WTC11 (cell line): ENCODE data around the gene EML4. TPM values are rescaled to one million over a fixed set of nuclear protein-coding genes. Genes with fewer than 3 reads are reported as not detected.

Experiments used
- ATAC-seq: fragments of 200-7000 bp; cut with Tn5 transposase; 2 replicates; pipeline ENCODE4 v1.10.0; 2021; ENCODE audit warnings: mild to moderate bottlenecking, moderate library complexity
- CTCF ChIA-PET: fragments of 300-600 bp; sonication (Branson Sonifier 250); formaldehyde crosslinking; loops from one replicate; lab custom pipeline; 2021; ENCODE audit warnings: antibody characterized with exemption; lab: Charles Lee
- POLR2A ChIA-PET: fragments of 350-600 bp; sonication (Branson Sonifier 250); formaldehyde crosslinking; loops from one replicate; lab custom pipeline; 2021; ENCODE audit warnings: antibody characterized with exemption; lab: Charles Lee
- DNase-seq: peaks from one replicate; pipeline ENCODE4 v3.0.0; 2021; ENCODE audit warnings: low spot score
- H3K27ac Mint-ChIP-seq: 2 replicates; pipeline ENCODE4 v1.8.0; 2021; ENCODE audit warnings: mixed read lengths
- H3K27me3 Mint-ChIP-seq: 2 replicates; pipeline ENCODE4 v1.8.0; 2021; ENCODE audit warnings: low read depth, mild to moderate bottlenecking, moderate library complexity, mixed read lengths
- H3K36me3 Mint-ChIP-seq: 2 replicates; pipeline ENCODE4 v1.8.0; 2021; ENCODE audit warnings: mixed read lengths
- H3K4me1 Mint-ChIP-seq: 2 replicates; pipeline ENCODE4 v1.8.0; 2022; ENCODE audit warnings: mixed read lengths
- H3K4me3 Mint-ChIP-seq: 2 replicates; pipeline ENCODE4 v1.8.0; 2021; ENCODE audit warnings: mild to moderate bottlenecking, moderate library complexity, mixed read lengths
- H3K9me3 Mint-ChIP-seq: 2 replicates; pipeline ENCODE4 v1.8.0; 2021; ENCODE audit warnings: mixed read lengths
- CREB1 ChIP-seq: sonication (generic); formaldehyde crosslinking; IDR thresholded peaks from 2 replicates; pipeline ENCODE4 v1.8.0; 2023; ENCODE audit warnings: mild to moderate bottlenecking, missing genetic modification reagents
- FOXJ3 ChIP-seq: sonication (generic); formaldehyde crosslinking; IDR thresholded peaks from 2 replicates; pipeline ENCODE4 v1.9.0; 2021; ENCODE audit warnings: missing genetic modification reagents, mild to moderate bottlenecking, borderline replicate concordance
- MXD4 ChIP-seq: fragments of 250-450 bp; sonication (Bioruptor Pico); IDR thresholded peaks from 2 replicates; pipeline ENCODE4 v1.8.0; 2021; ENCODE audit warnings: mild to moderate bottlenecking, moderate library complexity, borderline replicate concordance
- NR1H2 ChIP-seq: sonication (generic); formaldehyde crosslinking; IDR thresholded peaks from 2 replicates; pipeline ENCODE4 v1.9.0; 2021; ENCODE audit warnings: mild to moderate bottlenecking, moderate library complexity, missing genetic modification reagents
- SP1 ChIP-seq: sonication (generic); formaldehyde crosslinking; conservative IDR thresholded peaks from 2 replicates; pipeline ENCODE4 v1.8.1; 2022; ENCODE audit warnings: missing genetic modification reagents
- TCF7 ChIP-seq: sonication (generic); formaldehyde crosslinking; IDR thresholded peaks from 2 replicates; pipeline ENCODE4 v1.8.0; 2022; ENCODE audit warnings: mild to moderate bottlenecking, low read depth, missing genetic modification reagents, moderate library complexity
- TP53 ChIP-seq: sonication (generic); formaldehyde crosslinking; IDR thresholded peaks from 2 replicates; pipeline ENCODE4 v1.8.1; 2023; ENCODE audit warnings: mild to moderate bottlenecking, missing genetic modification reagents
- ZNF423 ChIP-seq: fragments of 250-450 bp; sonication (Bioruptor Pico); IDR thresholded peaks from 2 replicates; pipeline ENCODE4 v2.1.2; 2022; ENCODE audit warnings: mild to moderate bottlenecking, moderate library complexity
- total RNA-seq: library from RNA; stranded (reverse); gene quantifications from 3 replicates; pipeline ENCODE4 v1.2.3, GENCODE V29; 2021
- TF ChIP-seq, protein P1 (sequence below): fragments of 250-450 bp; sonication (Bioruptor Pico); conservative IDR thresholded peaks from 2 replicates; pipeline ENCODE4 v1.9.0; 2021; ENCODE audit warnings: mild to moderate bottlenecking
- TF ChIP-seq, protein P2 (sequence below): sonication (generic); formaldehyde crosslinking; IDR thresholded peaks from 2 replicates; pipeline ENCODE4 v1.8.0; 2022; ENCODE audit warnings: mild to moderate bottlenecking, missing genetic modification reagents
- TF ChIP-seq, protein P3 (sequence below): sonication (generic); formaldehyde crosslinking; IDR thresholded peaks from 2 replicates; pipeline ENCODE4 v1.8.1; 2023; ENCODE audit warnings: mild to moderate bottlenecking, missing genetic modification reagents
- TF ChIP-seq, protein P4 (sequence below): fragments of 250-450 bp; sonication (Bioruptor Pico); IDR thresholded peaks from 2 replicates; pipeline ENCODE4 v1.9.0; 2021; ENCODE audit warnings: moderate library complexity, mild to moderate bottlenecking, inconsistent platforms, borderline replicate concordance
- TF ChIP-seq, protein P5 (sequence below): sonication (generic); formaldehyde crosslinking; IDR thresholded peaks from 2 replicates; pipeline ENCODE4 v1.8.1; 2022; ENCODE audit warnings: mild to moderate bottlenecking, missing genetic modification reagents, moderate library complexity, borderline replicate concordance
- TF ChIP-seq, protein P6 (sequence below): sonication (generic); formaldehyde crosslinking; IDR thresholded peaks from 2 replicates; pipeline ENCODE4 v1.8.1; 2023; ENCODE audit warnings: mild to moderate bottlenecking, missing genetic modification reagents, borderline replicate concordance

EML4 gene
- total RNA-seq, 1 experiment from 2014 or later = 89.9 TPM

DNA sequence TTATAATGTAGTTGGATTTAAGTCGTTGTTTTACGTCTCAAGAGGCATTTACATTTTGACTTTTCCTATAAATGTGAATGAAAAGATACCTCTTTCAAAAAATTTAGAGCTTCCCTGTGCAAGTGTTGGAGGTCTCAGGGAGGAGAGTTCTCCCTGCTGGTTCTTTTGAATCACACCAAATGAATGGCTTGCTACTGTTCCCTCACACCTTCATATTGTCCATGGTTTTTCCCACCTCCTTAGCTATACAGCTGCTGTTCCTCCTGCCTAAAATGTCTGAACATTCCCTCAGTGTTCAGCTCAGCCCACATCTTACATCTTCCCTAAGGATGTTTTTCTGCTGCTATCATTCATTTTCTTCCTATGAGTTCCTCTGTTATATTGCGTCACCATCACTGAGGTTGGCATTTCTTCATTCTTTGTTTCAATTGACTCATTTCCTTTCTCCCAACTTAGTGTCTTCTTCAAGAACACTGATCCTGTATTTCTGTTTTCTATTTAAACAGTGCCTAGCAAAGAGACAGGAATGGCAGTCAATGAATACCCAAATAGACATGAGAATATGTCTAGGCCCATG lies 145.8 kb downstream of the EML4 start (continued):
- TF ChIP-seq, protein P1, sequence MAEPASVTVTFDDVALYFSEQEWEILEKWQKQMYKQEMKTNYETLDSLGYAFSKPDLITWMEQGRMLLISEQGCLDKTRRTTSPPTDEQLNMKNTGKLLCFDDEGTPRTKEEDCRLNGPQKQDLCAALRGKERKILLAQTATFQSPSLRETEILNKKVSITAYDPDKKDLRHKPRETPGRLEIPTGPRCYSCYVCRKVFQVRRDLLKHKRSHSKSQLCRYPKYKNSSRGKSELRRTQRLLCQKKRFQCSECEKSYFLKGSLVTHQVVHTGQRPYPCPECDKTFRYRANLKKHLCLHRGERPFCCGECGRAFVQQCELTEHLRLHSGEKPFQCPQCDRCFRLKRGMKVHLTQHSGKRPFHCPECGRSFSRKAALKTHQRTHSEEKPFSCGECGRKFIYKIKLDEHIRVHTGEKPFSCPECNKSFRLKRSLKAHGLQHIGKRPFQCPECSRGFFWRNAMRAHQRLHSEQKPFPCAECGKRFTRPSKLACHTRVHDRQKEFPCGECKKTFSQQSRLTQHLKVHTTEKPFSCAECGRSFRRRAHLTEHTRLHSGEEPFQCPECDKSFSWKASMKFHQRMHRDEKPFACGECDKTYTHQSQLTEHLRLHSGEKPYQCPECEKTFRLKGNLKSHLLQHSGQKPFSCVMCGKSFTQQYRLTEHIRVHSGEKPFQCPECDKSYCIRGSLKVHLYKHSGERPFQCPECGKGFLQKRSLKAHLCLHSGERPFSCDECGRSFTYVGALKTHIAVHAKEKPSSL (CRISPR knock-in tag) = no peak
- TF ChIP-seq NR1H2 (CRISPR knock-in tag) = no peak
- TF ChIP-seq MXD4 (CRISPR knock-in tag) = no peak
- TF ChIP-seq SP1 (CRISPR knock-in tag) = no peak
- TF ChIP-seq, protein P2, sequence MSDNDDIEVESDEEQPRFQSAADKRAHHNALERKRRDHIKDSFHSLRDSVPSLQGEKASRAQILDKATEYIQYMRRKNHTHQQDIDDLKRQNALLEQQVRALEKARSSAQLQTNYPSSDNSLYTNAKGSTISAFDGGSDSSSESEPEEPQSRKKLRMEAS = no peak
- no peak for TF ChIP-seq CREB1 (CRISPR knock-in tag)

DNA sequence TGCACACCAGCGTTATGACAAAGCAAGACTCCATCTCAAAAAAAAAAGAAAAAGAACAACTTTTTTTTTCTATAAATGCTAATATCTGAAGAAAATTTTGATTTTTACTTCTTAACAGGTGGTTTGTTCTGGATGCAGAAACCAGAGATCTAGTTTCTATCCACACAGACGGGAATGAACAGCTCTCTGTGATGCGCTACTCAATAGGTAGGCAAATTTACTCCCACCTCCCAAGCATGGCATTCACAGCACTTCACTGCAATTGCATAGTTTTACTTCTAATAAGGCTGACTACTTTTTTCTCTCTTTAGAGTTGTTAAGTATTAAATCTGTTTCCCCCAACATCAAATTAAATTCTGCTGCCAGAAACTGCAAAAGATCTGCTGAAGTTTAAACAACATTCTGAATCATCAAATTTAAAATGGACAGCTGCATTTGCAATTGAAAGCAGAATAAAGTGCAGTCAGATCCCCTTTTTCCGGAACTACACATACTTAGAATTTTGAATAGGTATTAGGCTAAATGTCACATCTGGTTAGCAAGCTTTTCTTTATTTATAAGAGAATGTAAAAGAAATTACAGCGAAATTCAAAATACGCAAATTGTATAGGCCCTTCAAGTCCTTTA lies 146.8 kb downstream of the EML4 start:
- ChIA-PET CTCF (no interaction called here), POLR2A (no interaction called here)
- TF ChIP-seq, protein P3, sequence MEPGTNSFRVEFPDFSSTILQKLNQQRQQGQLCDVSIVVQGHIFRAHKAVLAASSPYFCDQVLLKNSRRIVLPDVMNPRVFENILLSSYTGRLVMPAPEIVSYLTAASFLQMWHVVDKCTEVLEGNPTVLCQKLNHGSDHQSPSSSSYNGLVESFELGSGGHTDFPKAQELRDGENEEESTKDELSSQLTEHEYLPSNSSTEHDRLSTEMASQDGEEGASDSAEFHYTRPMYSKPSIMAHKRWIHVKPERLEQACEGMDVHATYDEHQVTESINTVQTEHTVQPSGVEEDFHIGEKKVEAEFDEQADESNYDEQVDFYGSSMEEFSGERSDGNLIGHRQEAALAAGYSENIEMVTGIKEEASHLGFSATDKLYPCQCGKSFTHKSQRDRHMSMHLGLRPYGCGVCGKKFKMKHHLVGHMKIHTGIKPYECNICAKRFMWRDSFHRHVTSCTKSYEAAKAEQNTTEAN = no peak
- no peak for TF ChIP-seq TCF7 (CRISPR knock-in tag)
- TF ChIP-seq, protein P4, sequence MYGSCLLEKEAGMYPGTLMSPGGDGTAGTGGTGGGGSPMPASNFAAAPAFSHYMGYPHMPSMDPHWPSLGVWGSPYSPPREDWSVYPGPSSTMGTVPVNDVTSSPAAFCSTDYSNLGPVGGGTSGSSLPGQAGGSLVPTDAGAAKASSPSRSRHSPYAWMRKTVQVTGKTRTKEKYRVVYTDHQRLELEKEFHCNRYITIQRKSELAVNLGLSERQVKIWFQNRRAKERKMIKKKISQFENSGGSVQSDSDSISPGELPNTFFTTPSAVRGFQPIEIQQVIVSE (CRISPR knock-in tag) = no peak
- TF ChIP-seq FOXJ3 (CRISPR knock-in tag) = no peak
- TF ChIP-seq, protein P5, sequence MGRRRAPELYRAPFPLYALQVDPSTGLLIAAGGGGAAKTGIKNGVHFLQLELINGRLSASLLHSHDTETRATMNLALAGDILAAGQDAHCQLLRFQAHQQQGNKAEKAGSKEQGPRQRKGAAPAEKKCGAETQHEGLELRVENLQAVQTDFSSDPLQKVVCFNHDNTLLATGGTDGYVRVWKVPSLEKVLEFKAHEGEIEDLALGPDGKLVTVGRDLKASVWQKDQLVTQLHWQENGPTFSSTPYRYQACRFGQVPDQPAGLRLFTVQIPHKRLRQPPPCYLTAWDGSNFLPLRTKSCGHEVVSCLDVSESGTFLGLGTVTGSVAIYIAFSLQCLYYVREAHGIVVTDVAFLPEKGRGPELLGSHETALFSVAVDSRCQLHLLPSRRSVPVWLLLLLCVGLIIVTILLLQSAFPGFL (CRISPR knock-in tag) = no peak
- TF ChIP-seq TP53 = no peak
- no peak for TF ChIP-seq ZNF423 (CRISPR knock-in tag)
- TF ChIP-seq, protein P6, sequence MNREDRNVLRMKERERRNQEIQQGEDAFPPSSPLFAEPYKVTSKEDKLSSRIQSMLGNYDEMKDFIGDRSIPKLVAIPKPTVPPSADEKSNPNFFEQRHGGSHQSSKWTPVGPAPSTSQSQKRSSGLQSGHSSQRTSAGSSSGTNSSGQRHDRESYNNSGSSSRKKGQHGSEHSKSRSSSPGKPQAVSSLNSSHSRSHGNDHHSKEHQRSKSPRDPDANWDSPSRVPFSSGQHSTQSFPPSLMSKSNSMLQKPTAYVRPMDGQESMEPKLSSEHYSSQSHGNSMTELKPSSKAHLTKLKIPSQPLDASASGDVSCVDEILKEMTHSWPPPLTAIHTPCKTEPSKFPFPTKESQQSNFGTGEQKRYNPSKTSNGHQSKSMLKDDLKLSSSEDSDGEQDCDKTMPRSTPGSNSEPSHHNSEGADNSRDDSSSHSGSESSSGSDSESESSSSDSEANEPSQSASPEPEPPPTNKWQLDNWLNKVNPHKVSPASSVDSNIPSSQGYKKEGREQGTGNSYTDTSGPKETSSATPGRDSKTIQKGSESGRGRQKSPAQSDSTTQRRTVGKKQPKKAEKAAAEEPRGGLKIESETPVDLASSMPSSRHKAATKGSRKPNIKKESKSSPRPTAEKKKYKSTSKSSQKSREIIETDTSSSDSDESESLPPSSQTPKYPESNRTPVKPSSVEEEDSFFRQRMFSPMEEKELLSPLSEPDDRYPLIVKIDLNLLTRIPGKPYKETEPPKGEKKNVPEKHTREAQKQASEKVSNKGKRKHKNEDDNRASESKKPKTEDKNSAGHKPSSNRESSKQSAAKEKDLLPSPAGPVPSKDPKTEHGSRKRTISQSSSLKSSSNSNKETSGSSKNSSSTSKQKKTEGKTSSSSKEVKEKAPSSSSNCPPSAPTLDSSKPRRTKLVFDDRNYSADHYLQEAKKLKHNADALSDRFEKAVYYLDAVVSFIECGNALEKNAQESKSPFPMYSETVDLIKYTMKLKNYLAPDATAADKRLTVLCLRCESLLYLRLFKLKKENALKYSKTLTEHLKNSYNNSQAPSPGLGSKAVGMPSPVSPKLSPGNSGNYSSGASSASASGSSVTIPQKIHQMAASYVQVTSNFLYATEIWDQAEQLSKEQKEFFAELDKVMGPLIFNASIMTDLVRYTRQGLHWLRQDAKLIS (CRISPR knock-in tag) = no peak
- ATAC-seq (no peak), DNase-seq (no peak)
- no peaks in the 10 kb centered on the region for H3K27me3 Mint-ChIP-seq
- H3K9me3 Mint-ChIP-seq = peaks cover 4% of the 10 kb centered on the region
- H3K4me3 Mint-ChIP-seq = no peak overlapping the region
- H3K27ac Mint-ChIP-seq = 0 out of 2 replicates have a peak overlapping the region, but pooled peaks have one; percentile 11
- H3K36me3 Mint-ChIP-seq = peaks cover 30% of the 10 kb centered on the region
- H3K4me1 Mint-ChIP-seq = peaks cover 5% of the 10 kb centered on the region
